Neural cell (in vitro differentiated cells): ENCODE measurements around the gene RPL7A. TPM values are rescaled to one million over a fixed set of nuclear protein-coding genes. Genes with fewer than 3 reads are reported as not detected.

Experiments
- H2AFZ ChIP-seq: fragments of 200-600, 300-800 bp; sonication (generic), shearing (Covaris generic); 2 replicates; pipeline ENCODE4 v1.6.0; 2014; ENCODE audit warnings: low read depth, mild to moderate bottlenecking, antibody characterized with exemption, low read length, moderate library complexity
- H3F3A ChIP-seq: fragments of 200-600 bp; shearing (Covaris generic); 2 replicates; pipeline ENCODE4 v1.6.1; 2016; ENCODE audit warnings: mild to moderate bottlenecking, moderate library complexity, mixed read lengths, antibody characterized with exemption, low read length; ENCODE audit not compliant: insufficient read depth, poor library complexity, severe bottlenecking
- H3K27ac ChIP-seq: fragments of 200-600, 300-800 bp; sonication (generic), shearing (Covaris generic); 2 replicates; pipeline ENCODE4 v1.5.1; 2014; ENCODE audit warnings: mild to moderate bottlenecking, low read length, moderate library complexity
- H3K27me3 ChIP-seq: fragments of 300-800, 200-600 bp; sonication (generic), shearing (Covaris generic); 2 replicates; pipeline ENCODE4 v1.6.0; 2014; ENCODE audit warnings: mild to moderate bottlenecking, low read depth, low read length, moderate library complexity; ENCODE audit not compliant: insufficient read depth
- H3K36me3 ChIP-seq: fragments of 300-800, 200-600 bp; sonication (generic), shearing (Covaris generic); 2 replicates; pipeline ENCODE4 v1.5.1; 2014; ENCODE audit warnings: mild to moderate bottlenecking, antibody characterized with exemption, low read length, moderate library complexity; ENCODE audit not compliant: insufficient read depth
- H3K4me2 ChIP-seq: fragments of 300-800, 200-600 bp; sonication (generic), shearing (Covaris generic); 2 replicates; pipeline ENCODE4 v1.6.0; 2014; ENCODE audit warnings: mild to moderate bottlenecking, low read length
- H3K4me3 ChIP-seq: fragments of 300-800, 200-600 bp; sonication (generic), shearing (Covaris generic); 2 replicates; pipeline ENCODE4 v1.5.1; 2014; ENCODE audit warnings: mild to moderate bottlenecking, low read length, moderate library complexity
- H3K79me2 ChIP-seq: fragments of 200-600 bp; shearing (Covaris generic); replicated peaks from 2 replicates; pipeline ENCODE4 v1.6.0; 2014; ENCODE audit warnings: mild to moderate bottlenecking, low read length, moderate library complexity; ENCODE audit not compliant: insufficient read depth
- H3K9ac ChIP-seq: fragments of 300-800, 200-600 bp; sonication (generic), shearing (Covaris generic); 2 replicates; pipeline ENCODE4 v1.6.1; 2016; ENCODE audit warnings: mild to moderate bottlenecking, low read length, mixed read lengths
- H3K9me2 ChIP-seq: fragments of 200-600 bp; shearing (Covaris generic); 2 replicates; pipeline ENCODE4 v1.6.1; 2016; ENCODE audit warnings: mild to moderate bottlenecking, low read length, mixed read lengths; ENCODE audit not compliant: insufficient read depth
- H3K9me3 ChIP-seq: fragments of 200-600, 300-800 bp; sonication (generic), shearing (Covaris generic); 2 replicates; pipeline ENCODE4 v1.6.1; 2016; ENCODE audit warnings: mild to moderate bottlenecking, mixed run types, low read length, moderate library complexity, mixed read lengths
- H4K20me1 ChIP-seq: fragments of 200-600 bp; shearing (Covaris generic); 2 replicates; pipeline ENCODE4 v1.6.1; 2016; ENCODE audit warnings: mild to moderate bottlenecking, mixed run types; ENCODE audit not compliant: insufficient read depth
- CTCF ChIP-seq: fragments of 450-650 bp; IDR thresholded peaks from 2 replicates; pipeline ENCODE4 v1.5.1; 2014; ENCODE audit warnings: antibody characterized with exemption, mild to moderate bottlenecking, moderate library complexity; ENCODE audit not compliant: poor library complexity, severe bottlenecking
- EP300 ChIP-seq: fragments of 450-650 bp; conservative IDR thresholded peaks from 2 replicates; pipeline ENCODE4 v1.6.1; 2014; ENCODE audit warnings: antibody characterized with exemption, mild to moderate bottlenecking, moderate library complexity; ENCODE audit not compliant: poor library complexity, severe bottlenecking
- EZH2 ChIP-seq: fragments of 200-600, 300-800 bp; shearing (Covaris generic), sonication (generic); IDR thresholded peaks from 2 replicates; pipeline ENCODE4 v1.6.1; 2014; ENCODE audit warnings: antibody characterized with exemption, low read length, borderline replicate concordance, mild to moderate bottlenecking; ENCODE audit not compliant: insufficient read depth, poor library complexity, severe bottlenecking
- MXI1 ChIP-seq: fragments of 450-650 bp; conservative IDR thresholded peaks from 2 replicates; pipeline ENCODE4 v1.6.1; 2014; ENCODE audit warnings: antibody characterized with exemption, mild to moderate bottlenecking; ENCODE audit not compliant: poor library complexity, severe bottlenecking
- POLR2AphosphoS5 ChIP-seq: IDR thresholded peaks from 2 replicates; pipeline ENCODE4 v1.6.1; 2012
- RAD21 ChIP-seq: fragments of 450-650 bp; conservative IDR thresholded peaks from 2 replicates; pipeline ENCODE4 v1.6.1; 2014; ENCODE audit warnings: antibody characterized with exemption, mild to moderate bottlenecking, moderate library complexity
- REST ChIP-seq: IDR thresholded peaks from 2 replicates; pipeline ENCODE4 v1.6.1; 2012; ENCODE audit warnings: borderline replicate concordance
- SMC3 ChIP-seq: fragments of 450-650 bp; conservative IDR thresholded peaks from 2 replicates; pipeline ENCODE4 v1.6.1; 2014; ENCODE audit warnings: antibody characterized with exemption, mild to moderate bottlenecking, moderate library complexity; ENCODE audit not compliant: poor library complexity
- TAF1 ChIP-seq: IDR thresholded peaks from 2 replicates; pipeline ENCODE4 v1.6.1; 2012; ENCODE audit warnings: low read depth
- polyA plus RNA-seq: library from polyadenylated mRNA; depleted of rRNA; stranded (reverse); fragments of >200 nt; gene quantifications from 2 replicates; pipeline ENCODE4 v1.2.3, GENCODE V29; 2014

RPL7A gene
- polyA plus RNA-seq, 1 donor from 2014 or later = 1,987 TPM

DNA sequence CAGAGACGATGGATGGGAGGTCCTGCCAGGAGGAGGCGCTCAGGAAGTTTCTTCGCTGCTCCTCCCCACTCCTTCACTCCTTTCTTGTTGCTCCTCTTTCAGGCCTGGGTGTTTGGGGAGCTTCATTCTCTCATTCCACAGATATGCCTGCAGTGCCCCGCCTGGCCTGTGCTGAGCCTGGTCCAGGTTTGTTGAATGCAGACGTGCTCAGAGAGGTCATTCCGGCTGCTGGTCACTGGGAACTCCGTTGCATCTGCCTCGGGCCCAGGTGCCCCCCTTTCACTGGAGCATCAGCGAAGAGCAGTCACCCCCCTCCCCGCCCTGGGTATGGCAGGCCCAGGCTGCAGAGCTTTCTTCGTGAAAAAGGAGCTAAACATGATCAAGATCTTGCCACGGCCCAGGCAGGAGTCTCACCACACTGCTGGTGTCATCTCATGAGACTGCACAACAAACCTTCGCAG is 27.6 kb upstream of the RPL7A start:
- H3K27ac ChIP-seq = no peak overlapping the region
- H3K9me3 ChIP-seq = no peaks in the 10 kb centered on the region
- H3K36me3 ChIP-seq = no peaks in the 10 kb centered on the region
- TF ChIP-seq EP300 (no peak), MXI1 (no peak), REST (no peak), SMC3 (no peak), TAF1 (no peak), POLR2AphosphoS5 (no peak), RAD21 (no peak), CTCF (no peak), EZH2 (no peak)
- no peak overlapping the region for H3K9ac ChIP-seq
- H3K9me2 ChIP-seq = no peaks in the 10 kb centered on the region
- no peaks in the 10 kb centered on the region for H3K79me2 ChIP-seq
- H2AFZ ChIP-seq = no peak overlapping the region
- H3K27me3 ChIP-seq = no peaks in the 10 kb centered on the region
- H4K20me1 ChIP-seq = no peaks in the 10 kb centered on the region
- no peaks in the 10 kb centered on the region for H3F3A ChIP-seq
- H3K4me2 ChIP-seq = no peak overlapping the region
- no peak overlapping the region for H3K4me3 ChIP-seq

- no peak overlapping the region for H3K27ac ChIP-seq
- no peak overlapping the region for H3K9ac ChIP-seq
- H3F3A ChIP-seq = no peaks in the 10 kb centered on the region
- no peaks in the 10 kb centered on the region for H3K36me3 ChIP-seq
- H3K9me2 ChIP-seq = no peaks in the 10 kb centered on the region
- TF ChIP-seq CTCF (no peak), SMC3 (no peak), EP300 (no peak), REST (no peak), RAD21 (no peak), EZH2 (no peak), MXI1 (no peak)
- H3K4me2 ChIP-seq = no peak overlapping the region
- H3K9me3 ChIP-seq = no peaks in the 10 kb centered on the region
- no peaks in the 10 kb centered on the region for H3K79me2 ChIP-seq
- no peaks in the 10 kb centered on the region for H3K27me3 ChIP-seq
- H2AFZ ChIP-seq = no peak overlapping the region
- no peaks in the 10 kb centered on the region for H4K20me1 ChIP-seq
- no peak overlapping the region for H3K4me3 ChIP-seq
These were observed 26.5 kb upstream of the RPL7A start for GRCh38 chr9:133321411-133321935.
